NK-92 (cell line): ENCODE results near the gene COL4A2.
"Not testable (repeated sequence)": the region's sequence is repeated elsewhere in the genome, so short reads cannot be mapped to it uniquely, and the experiment has no call there.

ENCODE experiments used
- DNase-seq: peaks from one replicate; lab custom pipeline; 2025; ENCODE audit not compliant: unreplicated experiment; lab: John Stamatoyannopoulos, UW

Gene COL4A2

DNA sequence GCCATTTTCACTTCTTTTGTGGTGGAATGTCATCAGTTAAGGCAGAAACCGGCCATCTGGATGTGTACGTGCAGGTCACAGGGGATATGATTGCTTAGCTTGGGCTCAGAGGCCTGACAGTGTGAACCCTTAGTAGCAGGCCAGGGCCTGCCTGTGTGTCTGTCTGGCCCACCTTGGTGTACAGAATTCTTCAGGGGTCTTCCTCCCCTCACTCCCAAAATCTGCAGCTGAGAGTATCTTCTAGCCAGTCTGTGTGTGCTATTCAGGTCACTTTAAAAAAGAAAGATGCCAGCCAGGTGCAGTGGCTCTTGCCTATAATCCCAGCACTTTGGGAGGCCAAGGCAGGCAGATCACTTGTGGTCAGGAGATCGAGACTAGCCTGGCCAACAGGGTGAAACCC is 179.8 kb downstream of the COL4A2 start:
- DNase-seq, result not testable (repeated sequence)

GRCh38 chr13:110490009-110490770 is 183.1 kb downstream of the COL4A2 start:
- DNase-seq, result no peak

DNA sequence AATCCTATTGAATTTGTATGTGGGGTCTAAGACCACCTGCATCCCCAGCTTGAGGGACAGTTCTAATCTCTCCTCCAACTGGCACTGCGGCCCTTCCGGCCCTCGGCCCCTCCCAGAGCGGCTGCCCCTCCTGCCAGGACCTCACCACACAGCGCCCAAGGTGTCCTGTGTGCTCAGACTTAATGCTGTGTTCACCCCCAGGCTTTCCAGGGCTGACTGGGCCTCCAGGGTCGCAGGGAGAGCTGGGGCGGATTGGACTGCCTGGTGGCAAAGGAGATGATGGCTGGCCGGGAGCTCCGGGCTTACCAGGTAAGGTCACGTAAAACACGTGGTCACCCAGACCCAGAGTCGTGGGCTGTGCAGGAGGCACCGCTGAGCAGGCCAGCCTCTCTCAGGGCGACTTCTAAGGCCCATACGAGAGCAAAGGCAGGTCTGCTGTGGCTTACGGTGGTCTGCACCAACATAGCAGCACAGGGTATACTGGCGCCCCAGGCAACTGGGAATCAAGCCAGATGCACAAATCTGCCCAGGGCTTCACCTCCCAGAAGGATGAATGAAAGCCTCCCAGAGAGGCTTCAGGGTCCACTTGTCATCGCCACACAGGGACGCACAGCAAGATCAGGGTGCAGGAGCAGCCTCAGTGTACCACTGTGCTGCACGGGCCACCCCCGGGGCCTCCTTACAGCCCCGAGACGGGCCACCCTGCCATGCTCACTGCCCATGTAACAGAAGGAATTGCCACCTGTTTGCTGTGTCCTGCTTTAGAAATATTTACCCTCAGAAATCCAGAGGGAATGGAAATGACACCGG is 185.0 kb downstream of the COL4A2 start:
- no peak for DNase-seq

- no peak for DNase-seq
Observed at GRCh38 chr13:110492679-110493593, 185.9 kb downstream of the COL4A2 start.

DNA sequence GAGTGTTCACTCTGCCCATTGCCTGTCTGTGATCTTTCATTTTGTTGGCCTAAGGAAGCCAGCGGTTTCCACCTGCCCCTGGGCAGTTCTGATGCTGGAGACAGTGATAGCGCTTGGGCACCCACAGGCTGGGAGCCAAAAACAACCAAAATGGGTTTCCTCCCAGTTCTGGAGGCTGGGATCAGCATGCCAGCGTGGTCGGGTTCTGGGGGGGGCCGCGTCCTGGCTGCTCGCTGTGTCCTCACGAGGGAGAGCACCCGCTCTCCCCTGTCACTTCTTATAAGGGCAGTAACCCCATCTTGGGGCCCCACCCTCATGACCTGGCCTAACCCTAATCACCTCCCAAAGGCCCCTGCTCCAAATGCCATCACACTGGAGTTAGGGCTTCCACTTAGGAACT is 186.5 kb downstream of the COL4A2 start:
- no peak for DNase-seq

- no peak for DNase-seq
Observed at GRCh38 chr13:110495376-110495775, 188.3 kb downstream of the COL4A2 start.

GRCh38 chr13:110495881-110496280 is 188.8 kb downstream of the COL4A2 start:
- no peak for DNase-seq

GRCh38 chr13:110496281-110496680 is 189.2 kb downstream of the COL4A2 start:
- DNase-seq, result no peak

DNA sequence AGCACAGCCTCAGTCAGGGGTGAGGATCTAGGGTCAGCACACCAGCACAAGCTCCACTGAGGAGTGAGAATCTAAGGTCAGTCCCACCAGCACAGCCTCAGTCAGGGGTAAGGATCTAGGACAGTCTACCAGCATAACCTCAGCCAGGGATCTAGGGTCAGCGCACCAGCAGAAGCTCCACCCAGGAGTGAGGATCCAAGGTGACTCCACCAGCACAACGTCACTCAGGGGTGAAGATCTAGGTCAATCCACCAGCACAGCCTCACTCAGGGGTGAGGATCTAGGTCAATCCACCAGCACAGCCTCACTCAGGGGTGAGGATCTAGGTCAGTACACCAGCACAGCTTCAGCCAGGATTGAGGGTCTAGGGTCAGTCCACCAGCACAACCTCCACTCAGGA is 189.9 kb downstream of the COL4A2 start:
- no peak for DNase-seq

GRCh38 chr13:110497896-110498295 is 190.8 kb downstream of the COL4A2 start:
- DNase-seq, result not testable (repeated sequence)

DNA sequence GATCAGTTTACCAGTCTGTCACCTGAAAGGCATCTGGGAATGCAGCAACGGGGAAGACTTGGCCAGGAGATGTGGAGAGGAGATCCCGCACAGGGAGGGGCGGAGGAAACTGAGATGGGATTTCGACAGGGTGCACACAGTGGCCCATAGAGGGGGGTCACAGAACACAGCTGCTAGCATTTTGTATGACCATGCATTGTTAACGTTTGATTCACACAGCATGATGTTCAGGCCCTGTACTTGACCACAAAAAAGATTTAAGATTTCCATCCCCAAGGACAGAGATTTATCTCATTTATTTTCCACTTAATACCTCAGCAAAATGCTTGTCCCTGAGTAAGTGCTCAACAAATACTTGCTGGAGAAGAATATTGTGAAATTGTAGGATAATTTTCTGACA is 191.2 kb downstream of the COL4A2 start:
- DNase-seq, result no peak

DNA sequence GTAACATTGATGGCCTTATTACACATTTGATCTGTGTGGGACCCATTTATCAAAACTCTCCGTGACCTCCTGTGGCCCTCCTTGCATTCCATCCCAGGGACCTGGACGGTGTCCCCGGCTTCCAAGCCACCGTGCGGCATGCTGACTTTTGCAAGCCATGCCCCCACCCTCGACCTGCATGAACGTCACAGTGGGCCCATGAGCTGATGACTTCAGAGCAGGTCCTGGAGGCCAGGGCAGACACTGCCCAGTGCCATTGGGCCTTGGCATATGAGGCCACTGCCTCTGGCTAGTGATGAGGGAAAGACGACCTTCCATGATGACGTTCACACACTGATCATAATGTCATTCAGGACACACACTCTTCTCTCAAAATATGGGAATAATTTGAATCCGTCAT is 191.7 kb downstream of the COL4A2 start:
- no peak for DNase-seq

DNA sequence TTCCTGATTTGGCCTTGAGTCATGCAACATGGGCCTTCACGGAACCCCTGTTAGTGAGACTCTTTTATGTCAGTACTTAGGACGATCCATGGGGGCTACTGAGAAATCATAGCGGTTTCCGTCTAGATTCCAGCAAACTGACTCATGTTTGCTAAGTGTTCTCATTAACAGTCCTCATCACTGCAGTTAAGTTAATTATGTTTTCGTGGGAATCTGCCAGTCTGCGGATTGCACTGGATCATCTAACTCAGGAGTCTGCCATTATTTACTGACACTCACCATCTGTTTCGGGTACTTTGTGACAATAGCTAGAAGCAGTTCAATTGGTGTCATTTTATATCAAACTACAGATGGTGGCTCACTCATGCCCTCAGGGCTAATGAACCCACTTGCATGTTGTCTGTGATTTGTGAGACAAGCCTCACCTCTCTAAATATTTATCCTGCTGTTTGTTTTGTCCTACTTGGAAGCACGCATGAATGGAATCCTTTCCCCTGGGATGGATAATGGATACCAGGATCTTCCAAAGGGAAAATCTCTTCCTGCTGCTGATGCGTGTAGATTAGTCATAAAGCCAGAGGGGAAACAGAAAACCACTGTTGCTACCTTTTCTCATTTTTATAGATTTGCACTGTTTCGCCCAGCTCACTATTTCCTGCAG is 192.7 kb downstream of the COL4A2 start:
- no peak for DNase-seq

GRCh38 chr13:110500341-110500740 is 193.3 kb downstream of the COL4A2 start:
- no peak for DNase-seq

GRCh38 chr13:110501188-110501587 is 194.1 kb downstream of the COL4A2 start:
- no peak for DNase-seq

- DNase-seq, result no peak
Observed at GRCh38 chr13:110503037-110503901, 196.2 kb downstream of the COL4A2 start.

DNA sequence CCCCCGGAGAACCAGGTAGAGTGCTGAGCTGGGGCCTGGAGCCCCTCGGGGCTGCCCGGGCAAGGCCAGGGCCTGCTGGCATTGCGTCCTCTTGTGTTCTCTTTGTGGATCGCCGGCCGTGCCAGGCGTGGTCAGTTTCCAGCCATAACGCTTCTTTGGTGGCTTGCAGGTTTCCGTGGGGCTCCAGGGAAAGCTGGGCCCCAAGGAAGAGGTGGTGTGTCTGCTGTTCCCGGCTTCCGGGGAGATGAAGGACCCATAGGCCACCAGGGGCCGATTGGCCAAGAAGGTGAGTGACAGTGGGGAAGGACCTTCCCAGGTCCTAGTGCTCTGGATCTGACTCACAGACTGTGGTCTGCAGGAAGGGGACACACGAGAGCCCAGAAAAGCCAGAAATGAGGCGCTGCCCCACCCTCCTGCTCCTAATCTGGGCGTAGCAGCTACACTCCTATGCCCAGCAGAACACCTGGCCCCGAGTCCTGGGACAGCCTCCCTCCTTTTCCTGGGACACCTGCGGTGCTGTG is 197.0 kb downstream of the COL4A2 start:
- DNase-seq, result no peak

GRCh38 chr13:110505594-110505993 is 198.5 kb downstream of the COL4A2 start:
- DNase-seq, result no peak

- DNase-seq, result no peak
Observed at GRCh38 chr13:110506396-110506795, 199.3 kb downstream of the COL4A2 start.
